ENCODE results near the gene DNAAF8.

GRCh38 chr16:4767872-4768548, 33.7 kb downstream of the DNAAF8 start:
- no peak for TF ChIP-seq CTCF (IDR thresholded peaks at IDR 0.05 in 8 of 11, conservative IDR thresholded peaks at IDR 0.05 in 3 of 11)
- TF ChIP-seq POLR2A (IDR thresholded peaks at IDR 0.05), result no peak

Measured in spleen (tissue), 7 donors.